ENCODE data around the gene EMILIN2. TPM values are rescaled to one million over a fixed set of nuclear protein-coding genes. Genes with fewer than 3 reads are reported as not detected.

EMILIN2 gene
- total and polyA plus RNA-seq, 2 of the 8 experiments (the other 6 are each of a cell fraction or from before 2014, with no cell fraction given) = 6.0 to 7.5 TPM

- Histone ChIP-seq H4K5ac (ENCODE audit: insufficient read length, low read depth, low read length) (no peak overlapping the region), H2AFZ (ENCODE audit: low read length) (no peak overlapping the region), H3K4me1 (replicated peaks in 1 of 4; ENCODE audit: control insufficient read depth in 3 of 4, insufficient read depth in 4 of 4, low read length in 3 of 4) (peaks cover 0 to 3% (median 0%) of the 10 kb centered on the region in 4 experiments; a peak in 1 of 7 replicates), H3K4me2 (ENCODE audit: insufficient read depth in 1 of 2, low read depth in 2 of 2, low read length in 2 of 2) (no peak overlapping the region), H3K27ac (ENCODE audit: low read depth, low read length) (no peak overlapping the region), H2BK20ac (ENCODE audit: low read length) (no peak overlapping the region), H3K18ac (ENCODE audit: extremely low read depth, low read length) (no peak overlapping the region), H3K9ac (replicated peaks in 1 of 4; ENCODE audit: extremely low read depth in 1 of 4, low read depth in 3 of 4, low read length in 3 of 4) (no peak overlapping the region), H3K23me2 (ENCODE audit: low read depth, low read length) (no peaks in the 10 kb centered on the region), H3K27me3 (replicated peaks in 1 of 4; ENCODE audit: control insufficient read depth in 3 of 4, extremely low read depth in 1 of 4, insufficient read depth in 3 of 4, low read length in 3 of 4) (no peaks in the 10 kb centered on the region; a peak in 1 of 7 replicates), H3K56ac (replicated peaks; ENCODE audit: insufficient read length, low read depth, low read length) (no peak overlapping the region), H2BK12ac (ENCODE audit: low read depth, low read length) (no peak overlapping the region), H3K4me3 (ENCODE audit: extremely low read depth in 1 of 4, insufficient read depth in 2 of 4, low read depth in 3 of 4, low read length in 4 of 4) (no peak overlapping the region), H3K79me1 (ENCODE audit: low read depth, low read length) (no peaks in the 10 kb centered on the region), H2BK15ac (ENCODE audit: low read length) (no peak overlapping the region), H4K8ac (ENCODE audit: extremely low read depth, insufficient read depth, low read length) (no peak overlapping the region), H3K23ac (ENCODE audit: insufficient read length) (no peak overlapping the region), H3K79me2 (ENCODE audit: control insufficient read depth in 1 of 2, insufficient read depth in 2 of 2, low read length in 2 of 2) (peaks cover 0 to 12% of the 10 kb centered on the region in 2 experiments; a peak in 2 of 4 replicates), H3K4ac (replicated peaks; ENCODE audit: insufficient read length, low read depth, low read length) (no peak overlapping the region), H3K36me3 (ENCODE audit: control insufficient read depth in 2 of 4, insufficient read depth in 4 of 4, low read length in 3 of 4) (peaks cover 0 to 6% (median 2%) of the 10 kb centered on the region in 4 experiments; a peak in 4 of 8 replicates), H3K9me3 (ENCODE audit: insufficient read depth in 2 of 2, low read depth in 1 of 2, low read length in 1 of 2) (no peaks in the 10 kb centered on the region), H2BK5ac (ENCODE audit: low read depth, low read length) (no peak overlapping the region), H4K91ac (replicated peaks; ENCODE audit: insufficient read length, low read length) (no peak overlapping the region), H4K20me1 (replicated peaks in 1 of 2; ENCODE audit: control insufficient read depth in 1 of 2, insufficient read depth in 2 of 2, low read length in 2 of 2) (no peaks in the 10 kb centered on the region), H3K14ac (ENCODE audit: insufficient read length) (no peak overlapping the region), H2AK5ac (ENCODE audit: low read depth, low read length) (no peak overlapping the region), H2BK120ac (replicated peaks; ENCODE audit: low read depth, low read length) (no peak overlapping the region)
- FAIRE-seq (no peak), DNase-seq (ENCODE audit: low read depth in 1 of 2, low spot score in 2 of 2) (no peak)
- CTCF ChIA-PET (ENCODE audit: partially characterized antibody) = interaction anchor here (0.5 to 2.6 kb wide), 4 partner anchors 9 to 128 kb away, joined by 3 to 7 read pairs (median 3); no protein-coding TSS in a partner anchor
- POLR2A ChIA-PET (ENCODE audit: partially characterized antibody) = no interaction called here
- TF ChIP-seq KDM5A (IDR thresholded peaks at IDR 0.05; ENCODE audit: low read length) (no peak), JUND (IDR thresholded peaks at IDR 0.05; ENCODE audit: low read length) (no peak), KDM1A (IDR thresholded peaks at IDR 0.05; ENCODE audit: borderline replicate concordance, low read length) (no peak), MAX (IDR thresholded peaks at IDR 0.05) (no peak), CTCF (IDR thresholded peaks at IDR 0.05; ENCODE audit: control extremely low read depth in 1 of 3, insufficient read depth in 1 of 3, low read depth in 1 of 3, low read length in 3 of 3) (no peak), TEAD4 (IDR thresholded peaks at IDR 0.05; ENCODE audit: low read depth, low read length) (no peak), SP2 (IDR thresholded peaks at IDR 0.05; ENCODE audit: low read length) (no peak), TAF7 (optimal IDR thresholded peaks at IDR 0.05; ENCODE audit: borderline replicate concordance, low read depth, low read length) (no peak), SIRT6 (IDR thresholded peaks at IDR 0.05; ENCODE audit: low read length) (no peak), E2F6 (IDR thresholded peaks at IDR 0.05) (no peak)
These were observed 112.1 kb downstream of the EMILIN2 start for GRCh38 chr18:2958819-2959298.
